Neural cell (in vitro differentiated cells): ENCODE results near the gene IYD. TPM values are rescaled to one million over a fixed set of nuclear protein-coding genes. Genes with fewer than 3 reads are reported as not detected.
"Not testable (repeated sequence)": the region's sequence is repeated elsewhere in the genome, so short reads cannot be mapped to it uniquely, and the experiment has no call there.

Source experiments
- H2AFZ ChIP-seq: fragments of 200-600, 300-800 bp; sonication (generic), shearing (Covaris generic); 2 replicates; pipeline ENCODE4 v1.6.0; 2014; ENCODE audit warnings: low read depth, mild to moderate bottlenecking, antibody characterized with exemption, low read length, moderate library complexity
- H3F3A ChIP-seq: fragments of 200-600 bp; shearing (Covaris generic); 2 replicates; pipeline ENCODE4 v1.6.1; 2016; ENCODE audit warnings: mild to moderate bottlenecking, moderate library complexity, mixed read lengths, antibody characterized with exemption, low read length; ENCODE audit not compliant: insufficient read depth, poor library complexity, severe bottlenecking
- H3K27ac ChIP-seq: fragments of 200-600, 300-800 bp; sonication (generic), shearing (Covaris generic); 2 replicates; pipeline ENCODE4 v1.5.1; 2014; ENCODE audit warnings: mild to moderate bottlenecking, low read length, moderate library complexity
- H3K27me3 ChIP-seq: fragments of 300-800, 200-600 bp; sonication (generic), shearing (Covaris generic); 2 replicates; pipeline ENCODE4 v1.6.0; 2014; ENCODE audit warnings: mild to moderate bottlenecking, low read depth, low read length, moderate library complexity; ENCODE audit not compliant: insufficient read depth
- H3K36me3 ChIP-seq: fragments of 300-800, 200-600 bp; sonication (generic), shearing (Covaris generic); 2 replicates; pipeline ENCODE4 v1.5.1; 2014; ENCODE audit warnings: mild to moderate bottlenecking, antibody characterized with exemption, low read length, moderate library complexity; ENCODE audit not compliant: insufficient read depth
- H3K4me2 ChIP-seq: fragments of 300-800, 200-600 bp; sonication (generic), shearing (Covaris generic); 2 replicates; pipeline ENCODE4 v1.6.0; 2014; ENCODE audit warnings: mild to moderate bottlenecking, low read length
- H3K4me3 ChIP-seq: fragments of 300-800, 200-600 bp; sonication (generic), shearing (Covaris generic); 2 replicates; pipeline ENCODE4 v1.5.1; 2014; ENCODE audit warnings: mild to moderate bottlenecking, low read length, moderate library complexity
- H3K79me2 ChIP-seq: fragments of 200-600 bp; shearing (Covaris generic); replicated peaks from 2 replicates; pipeline ENCODE4 v1.6.0; 2014; ENCODE audit warnings: mild to moderate bottlenecking, low read length, moderate library complexity; ENCODE audit not compliant: insufficient read depth
- H3K9ac ChIP-seq: fragments of 300-800, 200-600 bp; sonication (generic), shearing (Covaris generic); 2 replicates; pipeline ENCODE4 v1.6.1; 2016; ENCODE audit warnings: mild to moderate bottlenecking, low read length, mixed read lengths
- H3K9me2 ChIP-seq: fragments of 200-600 bp; shearing (Covaris generic); 2 replicates; pipeline ENCODE4 v1.6.1; 2016; ENCODE audit warnings: mild to moderate bottlenecking, low read length, mixed read lengths; ENCODE audit not compliant: insufficient read depth
- H3K9me3 ChIP-seq: fragments of 200-600, 300-800 bp; sonication (generic), shearing (Covaris generic); 2 replicates; pipeline ENCODE4 v1.6.1; 2016; ENCODE audit warnings: mild to moderate bottlenecking, mixed run types, low read length, moderate library complexity, mixed read lengths
- H4K20me1 ChIP-seq: fragments of 200-600 bp; shearing (Covaris generic); 2 replicates; pipeline ENCODE4 v1.6.1; 2016; ENCODE audit warnings: mild to moderate bottlenecking, mixed run types; ENCODE audit not compliant: insufficient read depth
- CTCF ChIP-seq: fragments of 450-650 bp; IDR thresholded peaks from 2 replicates; pipeline ENCODE4 v1.5.1; 2014; ENCODE audit warnings: antibody characterized with exemption, mild to moderate bottlenecking, moderate library complexity; ENCODE audit not compliant: poor library complexity, severe bottlenecking
- EP300 ChIP-seq: fragments of 450-650 bp; conservative IDR thresholded peaks from 2 replicates; pipeline ENCODE4 v1.6.1; 2014; ENCODE audit warnings: antibody characterized with exemption, mild to moderate bottlenecking, moderate library complexity; ENCODE audit not compliant: poor library complexity, severe bottlenecking
- EZH2 ChIP-seq: fragments of 200-600, 300-800 bp; shearing (Covaris generic), sonication (generic); IDR thresholded peaks from 2 replicates; pipeline ENCODE4 v1.6.1; 2014; ENCODE audit warnings: antibody characterized with exemption, low read length, borderline replicate concordance, mild to moderate bottlenecking; ENCODE audit not compliant: insufficient read depth, poor library complexity, severe bottlenecking
- MXI1 ChIP-seq: fragments of 450-650 bp; conservative IDR thresholded peaks from 2 replicates; pipeline ENCODE4 v1.6.1; 2014; ENCODE audit warnings: antibody characterized with exemption, mild to moderate bottlenecking; ENCODE audit not compliant: poor library complexity, severe bottlenecking
- POLR2AphosphoS5 ChIP-seq: IDR thresholded peaks from 2 replicates; pipeline ENCODE4 v1.6.1; 2012
- RAD21 ChIP-seq: fragments of 450-650 bp; conservative IDR thresholded peaks from 2 replicates; pipeline ENCODE4 v1.6.1; 2014; ENCODE audit warnings: antibody characterized with exemption, mild to moderate bottlenecking, moderate library complexity
- REST ChIP-seq: IDR thresholded peaks from 2 replicates; pipeline ENCODE4 v1.6.1; 2012; ENCODE audit warnings: borderline replicate concordance
- SMC3 ChIP-seq: fragments of 450-650 bp; conservative IDR thresholded peaks from 2 replicates; pipeline ENCODE4 v1.6.1; 2014; ENCODE audit warnings: antibody characterized with exemption, mild to moderate bottlenecking, moderate library complexity; ENCODE audit not compliant: poor library complexity
- TAF1 ChIP-seq: IDR thresholded peaks from 2 replicates; pipeline ENCODE4 v1.6.1; 2012; ENCODE audit warnings: low read depth
- polyA plus RNA-seq: library from polyadenylated mRNA; depleted of rRNA; stranded (reverse); fragments of >200 nt; gene quantifications from 2 replicates; pipeline ENCODE4 v1.2.3, GENCODE V29; 2014

IYD gene
- polyA plus RNA-seq, 1 donor from 2014 or later, result not detected

- no peaks in the 10 kb centered on the region for H3K9me3 ChIP-seq
- H3F3A ChIP-seq, result no peaks in the 10 kb centered on the region
- H3K27ac ChIP-seq, result no peak overlapping the region
Measured at GRCh38 chr6:150448221-150448620, 79.4 kb downstream of the IYD start.

GRCh38 chr6:150449055-150449454 is 80.2 kb downstream of the IYD start:
- not testable (repeated sequence) for H3F3A ChIP-seq, H3K9ac ChIP-seq, H3K4me2 ChIP-seq, H3K4me3 ChIP-seq, H3K36me3 ChIP-seq, H3K9me3 ChIP-seq, H4K20me1 ChIP-seq, H3K79me2 ChIP-seq, H3K27me3 ChIP-seq, H3K9me2 ChIP-seq, H3K27ac ChIP-seq, H2AFZ ChIP-seq

More at GRCh38 chr6:150448221-150448620, 79.4 kb downstream of the IYD start:
- no peaks in the 10 kb centered on the region for H3K79me2 ChIP-seq
- H3K9ac ChIP-seq, result no peak overlapping the region
- H3K4me2 ChIP-seq, result no peak overlapping the region
- H3K4me3 ChIP-seq, result no peak overlapping the region
- no peak overlapping the region for H2AFZ ChIP-seq
- no peaks in the 10 kb centered on the region for H3K27me3 ChIP-seq
- no peaks in the 10 kb centered on the region for H3K36me3 ChIP-seq
- TF ChIP-seq MXI1, result no peak
- H4K20me1 ChIP-seq, result no peaks in the 10 kb centered on the region
- H3K9me2 ChIP-seq, result no peaks in the 10 kb centered on the region

GRCh38 chr6:150450918-150451317 is 82.1 kb downstream of the IYD start:
- H3K4me3 ChIP-seq, result no peak overlapping the region
- H3K79me2 ChIP-seq, result no peaks in the 10 kb centered on the region
- TF ChIP-seq POLR2AphosphoS5 (no peak), REST (no peak), SMC3 (no peak), EP300 (no peak), MXI1 (no peak), CTCF (no peak), RAD21 (no peak), TAF1 (no peak), EZH2 (no peak)
- no peaks in the 10 kb centered on the region for H3K36me3 ChIP-seq
- H4K20me1 ChIP-seq, result no peaks in the 10 kb centered on the region
- no peak overlapping the region for H3K4me2 ChIP-seq
- H3F3A ChIP-seq, result no peaks in the 10 kb centered on the region
- H3K9ac ChIP-seq, result no peak overlapping the region
- H2AFZ ChIP-seq, result no peak overlapping the region
- H3K9me2 ChIP-seq, result no peaks in the 10 kb centered on the region
- no peak overlapping the region for H3K27ac ChIP-seq
- H3K27me3 ChIP-seq, result no peaks in the 10 kb centered on the region
- no peaks in the 10 kb centered on the region for H3K9me3 ChIP-seq
